H1 (cell line): ENCODE data around the gene PPM1N. TPM values are rescaled to one million over a fixed set of nuclear protein-coding genes. Genes with fewer than 3 reads are reported as not detected.

Experiments
- CTCF ChIA-PET: fragments of 300-600 bp; sonication (Branson Sonifier 250); formaldehyde crosslinking; loops from one replicate; lab custom pipeline; 2021; ENCODE audit not compliant: partially characterized antibody; lab: Charles Lee
- POLR2A ChIA-PET: fragments of 300-600 bp; sonication (Branson Sonifier 250); formaldehyde crosslinking; loops from one replicate; lab custom pipeline; 2021; ENCODE audit warnings: inconsistent platforms; ENCODE audit not compliant: partially characterized antibody; lab: Charles Lee
- DNase-seq, 2 experiments: peaks; one replicate each; pipeline versions ENCODE4 v3.0.0 to v3.0.0-alpha.2; 2010 to 2022; ENCODE audit warnings: low spot score in 2 of 2, low read depth in 1 of 2, mixed read lengths in 1 of 2
- FAIRE-seq: peaks from 2 replicates; lab custom pipeline; 2011; peaks lifted over from hg19 to GRCh38; lab: Jason Lieb, UNC
- H2AFZ ChIP-seq: 2 replicates; pipeline ENCODE4 v1.8.1; 2012; ENCODE audit warnings: low read length, inconsistent platforms
- H2AK5ac ChIP-seq: 2 replicates; pipeline ENCODE4 v1.6.1; 2013; ENCODE audit warnings: low read depth, low read length
- H2BK120ac ChIP-seq: replicated peaks from 2 replicates; pipeline ENCODE3; 2013; ENCODE audit warnings: low read depth, low read length, inconsistent platforms
- H2BK12ac ChIP-seq: 2 replicates; pipeline ENCODE4 v1.6.1; 2013; ENCODE audit warnings: low read depth, low read length
- H2BK15ac ChIP-seq: 2 replicates; pipeline ENCODE4 v1.6.1; 2013; ENCODE audit warnings: low read length
- H2BK20ac ChIP-seq: 2 replicates; pipeline ENCODE4 v1.6.1; 2013; ENCODE audit warnings: low read length
- H2BK5ac ChIP-seq: 2 replicates; pipeline ENCODE4 v1.6.1; 2013; ENCODE audit warnings: low read depth, low read length
- H3K14ac ChIP-seq: 2 replicates; pipeline ENCODE4 v1.6.1; 2013; ENCODE audit warnings: inconsistent platforms; ENCODE audit not compliant: insufficient read length
- H3K18ac ChIP-seq: 2 replicates; pipeline ENCODE4 v1.6.1; 2013; ENCODE audit warnings: low read length; ENCODE audit errors: extremely low read depth
- H3K23ac ChIP-seq: 2 replicates; pipeline ENCODE4 v1.6.1; 2013; ENCODE audit warnings: inconsistent platforms; ENCODE audit not compliant: insufficient read length
- H3K23me2 ChIP-seq: 2 replicates; pipeline ENCODE4 v1.6.1; 2013; ENCODE audit warnings: low read depth, low read length
- H3K27ac ChIP-seq: 2 replicates; pipeline ENCODE4 v1.6.1; 2011; ENCODE audit warnings: low read depth, low read length, inconsistent platforms
- H3K27me3 ChIP-seq, 4 experiments: replicated peaks in 1 of 4; 1 replicate in 1 of 4; 2 replicates in 3 of 4; pipeline versions ENCODE4 v1.6.1 to v1.8.1; 2011 to 2013; ENCODE audit warnings: low read length in 3 of 4, mild to moderate bottlenecking in 3 of 4, inconsistent platforms in 2 of 4, mixed read lengths in 2 of 4, moderate library complexity in 1 of 4; ENCODE audit not compliant: control insufficient read depth in 3 of 4, insufficient read depth in 3 of 4; ENCODE audit errors: extremely low read depth in 1 of 4
- H3K36me3 ChIP-seq, 4 experiments: 2 replicates each; pipeline versions ENCODE4 v1.6.1 to v1.8.1; 2011 to 2013; ENCODE audit warnings: mild to moderate bottlenecking in 4 of 4, low read length in 3 of 4, moderate library complexity in 2 of 4, control low read depth in 1 of 4, inconsistent platforms in 1 of 4; ENCODE audit not compliant: insufficient read depth in 4 of 4, control insufficient read depth in 2 of 4
- H3K4ac ChIP-seq: replicated peaks from 2 replicates; pipeline ENCODE3; 2013; ENCODE audit warnings: low read length, low read depth, mixed read lengths, inconsistent platforms; ENCODE audit not compliant: insufficient read length
- H3K4me1 ChIP-seq, 4 experiments: replicated peaks in 1 of 4; 1 replicate in 1 of 4; 2 replicates in 3 of 4; pipeline versions ENCODE4 v1.6.1 to v1.8.1; 2011 to 2013; ENCODE audit warnings: low read length in 3 of 4, inconsistent platforms in 2 of 4, mixed read lengths in 1 of 4; ENCODE audit not compliant: insufficient read depth in 4 of 4, control insufficient read depth in 3 of 4
- H3K4me2 ChIP-seq, 2 experiments: 2 replicates each; pipeline versions ENCODE4 v1.6.1 to v1.8.1; 2011 to 2013; ENCODE audit warnings: low read depth in 2 of 2, low read length in 2 of 2, control low read depth in 1 of 2, inconsistent platforms in 1 of 2, mild to moderate bottlenecking in 1 of 2; ENCODE audit not compliant: insufficient read depth in 1 of 2
- H3K4me3 ChIP-seq, 4 experiments: fragments of 200-600, 300-600 bp in 1 of 4; sonication (generic), shearing (Covaris generic), sonication (Bioruptor Twin) in 1 of 4; 2 replicates each; pipeline versions ENCODE4 v1.5.1 to v1.8.1; 2011 to 2016; ENCODE audit warnings: low read length in 4 of 4, low read depth in 3 of 4, control low read depth in 2 of 4, inconsistent platforms in 2 of 4, mild to moderate bottlenecking in 2 of 4, mixed read lengths in 1 of 4, moderate library complexity in 1 of 4; ENCODE audit not compliant: insufficient read depth in 2 of 4; ENCODE audit errors: extremely low read depth in 1 of 4
- H3K56ac ChIP-seq: replicated peaks from 2 replicates; pipeline ENCODE3; 2013; ENCODE audit warnings: low read depth, mild to moderate bottlenecking, mixed read lengths, low read length, inconsistent platforms; ENCODE audit not compliant: insufficient read length
- H3K79me1 ChIP-seq: 2 replicates; pipeline ENCODE4 v1.6.1; 2013; ENCODE audit warnings: low read depth, low read length, control low read depth
- H3K79me2 ChIP-seq, 2 experiments: 2 replicates each; pipeline versions ENCODE4 v1.6.1 to v1.8.1; 2012 to 2013; ENCODE audit warnings: low read length in 2 of 2, mild to moderate bottlenecking in 2 of 2, inconsistent platforms in 1 of 2; ENCODE audit not compliant: insufficient read depth in 2 of 2, control insufficient read depth in 1 of 2
- H3K9ac ChIP-seq, 4 experiments: replicated peaks in 1 of 4; 1 replicate in 1 of 4; 2 replicates in 3 of 4; pipeline versions ENCODE4 v1.6.1 to v1.8.1; 2011 to 2013; ENCODE audit warnings: low read depth in 3 of 4, low read length in 3 of 4, control low read depth in 2 of 4, mild to moderate bottlenecking in 2 of 4, moderate library complexity in 2 of 4, inconsistent platforms in 1 of 4; ENCODE audit errors: extremely low read depth in 1 of 4
- H3K9me3 ChIP-seq, 2 experiments: 2 replicates each; pipeline versions ENCODE4 v1.6.1 to v1.8.1; 2012 to 2013; ENCODE audit warnings: mild to moderate bottlenecking in 2 of 2, moderate library complexity in 2 of 2, control low read depth in 1 of 2, inconsistent platforms in 1 of 2, low read depth in 1 of 2, low read length in 1 of 2, mixed read lengths in 1 of 2; ENCODE audit not compliant: insufficient read depth in 2 of 2
- H4K20me1 ChIP-seq, 2 experiments: replicated peaks in 1 of 2; 2 replicates each; pipeline versions ENCODE3 to v1.8.1; 2011 to 2013; ENCODE audit warnings: inconsistent platforms in 2 of 2, low read length in 2 of 2, mild to moderate bottlenecking in 1 of 2; ENCODE audit not compliant: insufficient read depth in 2 of 2, control insufficient read depth in 1 of 2
- H4K5ac ChIP-seq: 2 replicates; pipeline ENCODE4 v1.6.1; 2013; ENCODE audit warnings: low read length, low read depth, mixed read lengths, inconsistent platforms; ENCODE audit not compliant: insufficient read length
- H4K8ac ChIP-seq: 2 replicates; pipeline ENCODE4 v1.8.0; 2013; ENCODE audit warnings: mild to moderate bottlenecking, moderate library complexity, low read length, inconsistent platforms; ENCODE audit not compliant: insufficient read depth; ENCODE audit errors: extremely low read depth
- H4K91ac ChIP-seq: replicated peaks from 2 replicates; pipeline ENCODE3; 2013; ENCODE audit warnings: low read length, mixed read lengths, inconsistent platforms; ENCODE audit not compliant: insufficient read length
- KDM5A ChIP-seq: fragments of 200-600 bp; IDR thresholded peaks from 2 replicates; pipeline ENCODE4 v1.7.1; 2012; ENCODE audit warnings: mild to moderate bottlenecking, low read length, inconsistent platforms, mixed read lengths
- POLR2AphosphoS5 ChIP-seq: IDR thresholded peaks from 2 replicates; pipeline ENCODE4 v1.6.1; 2011; ENCODE audit warnings: low read depth, low read length
- WGBS, 2 experiments: shearing (Covaris generic) in 1 of 2; methylation state at CpG; one replicate each; pipeline versions ENCODE4 v1.1.6 to v1.1.7; 2013 to 2015; ENCODE audit warnings: low lambda C conversion rate in 2 of 2, mixed read lengths in 2 of 2, inconsistent platforms in 1 of 2, low coverage in 1 of 2, missing lambda C conversion rate in 1 of 2; ENCODE audit not compliant: insufficient replicate concordance in 2 of 2, insufficient coverage in 1 of 2, insufficient read length in 1 of 2; ENCODE audit errors: extremely low coverage in 1 of 2, missing lambda C conversion rate in 1 of 2; 5-methylcytosine and 5-hydroxymethylcytosine counted together
- polyA plus RNA-seq, 7 experiments: library from polyadenylated mRNA; depleted of rRNA in 3 of 7; stranded (reverse) in 5 of 7; unstranded in 2 of 7; fragments of >200 nt in 5 of 7; fragments of 200-250 nt in 2 of 7; gene quantifications; 1 replicate in 5 of 7; 2 replicates in 1 of 7; 4 replicates in 1 of 7; pipeline versions ENCODE4 v1.2.1 to v1.2.3, GENCODE V29; 2011 to 2013; ENCODE audit warnings: missing spikeins in 2 of 7, mixed read lengths in 2 of 7
- total RNA-seq: library from RNA; stranded (reverse); fragmentation: NEBNext Ultra II Directional; extraction: Animal tissue kit (Norgen Biotek cat#: 25700); gene quantifications from 2 replicates; pipeline ENCODE4 v1.2.1, GENCODE V29; 2021

PPM1N gene
- total and polyA plus RNA-seq, 2 of the 8 experiments (the other 6 are each of a cell fraction or from before 2014, with no cell fraction given), result 12.2 to 14.4 TPM

GRCh38 chr19:45475537-45476291 is 22.5 kb upstream of the PPM1N start:
- Histone ChIP-seq H2BK20ac (no peak overlapping the region), H3K27ac (no peak overlapping the region), H3K4me3 (no peak overlapping the region), H3K9ac (no peak overlapping the region), H2BK120ac (no peak overlapping the region), H2AFZ (no peak overlapping the region), H2AK5ac (no peak overlapping the region), H3K23ac (no peak overlapping the region), H3K36me3 (no peaks in the 10 kb centered on the region)
- FAIRE-seq, result no peak
- DNase-seq, result no peak
- TF ChIP-seq KDM5A (no peak), POLR2AphosphoS5 (0 out of 2 replicates have a peak, but pooled peaks have one; percentile 28)
- TF ChIP-seq, all 59 proteins: peak for 1
- CTCF ChIA-PET, result interaction anchor here (0.6 to 32.9 kb wide), 6 partner anchors 9 to 509 kb away, joined by 3 to 760 read pairs (median 5); partner anchors contain the start of gene ERCC1
- Histone ChIP-seq H4K8ac (no peak overlapping the region), H3K56ac (no peak overlapping the region), H2BK15ac (no peak overlapping the region), H4K5ac (no peak overlapping the region), H3K4ac (no peak overlapping the region), H2BK5ac (no peak overlapping the region), H3K79me2 (no peaks in the 10 kb centered on the region), H3K14ac (no peak overlapping the region), H3K4me2 (no peak overlapping the region), H3K23me2 (peaks cover 9% of the 10 kb centered on the region), H3K18ac (no peak overlapping the region), H4K91ac (no peak overlapping the region), H3K9me3 (no peaks in the 10 kb centered on the region), H4K20me1 (no peaks in the 10 kb centered on the region), H3K79me1 (no peaks in the 10 kb centered on the region), H2BK12ac (no peak overlapping the region), H3K4me1 (peaks cover 5 to 10% (median 7%) of the 10 kb centered on the region in 4 experiments), H3K27me3 (peaks cover 0 to 17% (median 13%) of the 10 kb centered on the region in 4 experiments; a peak in 4 of 7 replicates)
- 82% methylated on average over 6 of the region's 6 CpGs; no CpG with 5 or more reads in 1 of the 2 experiments for WGBS, 2 experiments
- POLR2A ChIA-PET, result interaction anchor here (0.6 to 5.7 kb wide), 8 partner anchors 8 to 58 kb away, joined by 3 to 52 read pairs (median 4); partner anchors contain the start of gene FOSB
